Activated CD4-positive, alpha-beta T cell treated with anti-CD3 and anti-CD28 coated beads, Interleukin-10, Interleukin-2, amounts not matched to agents 100 ng/mL and 50 ng/mL, durations not matched to agents 16 hours and 8 hours (primary cell): ENCODE measurements around the gene ART3.
"Not testable (repeated sequence)": the region's sequence is repeated elsewhere in the genome, so short reads cannot be mapped to it uniquely, and the experiment has no call there.

Experiments used
- DNase-seq: peaks from one replicate; pipeline ENCODE4 v3.0.0-alpha.2; 2020

ART3 gene, protein sequence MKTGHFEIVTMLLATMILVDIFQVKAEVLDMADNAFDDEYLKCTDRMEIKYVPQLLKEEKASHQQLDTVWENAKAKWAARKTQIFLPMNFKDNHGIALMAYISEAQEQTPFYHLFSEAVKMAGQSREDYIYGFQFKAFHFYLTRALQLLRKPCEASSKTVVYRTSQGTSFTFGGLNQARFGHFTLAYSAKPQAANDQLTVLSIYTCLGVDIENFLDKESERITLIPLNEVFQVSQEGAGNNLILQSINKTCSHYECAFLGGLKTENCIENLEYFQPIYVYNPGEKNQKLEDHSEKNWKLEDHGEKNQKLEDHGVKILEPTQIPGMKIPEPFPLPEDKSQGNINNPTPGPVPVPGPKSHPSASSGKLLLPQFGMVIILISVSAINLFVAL

DNA sequence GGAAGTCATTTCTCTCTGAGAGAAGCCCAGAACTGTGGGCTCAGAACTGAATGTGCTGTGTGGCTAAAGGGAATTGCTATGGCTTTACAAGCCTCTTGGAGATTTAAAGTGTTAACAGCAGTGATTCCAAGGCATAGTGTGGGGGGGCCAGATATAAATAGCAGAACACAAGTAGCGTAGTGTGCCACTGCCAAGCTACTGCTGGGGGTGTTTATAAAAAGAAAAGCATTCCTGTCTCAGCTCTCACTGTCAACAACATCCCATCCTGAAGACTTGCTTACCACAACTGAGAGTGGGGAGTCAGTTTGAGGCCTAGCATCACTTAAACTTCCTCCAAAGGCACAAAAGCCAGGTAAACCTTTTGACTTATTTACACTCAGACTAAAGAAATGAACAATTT, at the start of gene ART3:
Gene ART3 (plus strand): TSS at position 242 of the 400 bp plus-strand sequence. CDS start 1,181 bp downstream, outside the sequence.
- no peak for DNase-seq

DNA sequence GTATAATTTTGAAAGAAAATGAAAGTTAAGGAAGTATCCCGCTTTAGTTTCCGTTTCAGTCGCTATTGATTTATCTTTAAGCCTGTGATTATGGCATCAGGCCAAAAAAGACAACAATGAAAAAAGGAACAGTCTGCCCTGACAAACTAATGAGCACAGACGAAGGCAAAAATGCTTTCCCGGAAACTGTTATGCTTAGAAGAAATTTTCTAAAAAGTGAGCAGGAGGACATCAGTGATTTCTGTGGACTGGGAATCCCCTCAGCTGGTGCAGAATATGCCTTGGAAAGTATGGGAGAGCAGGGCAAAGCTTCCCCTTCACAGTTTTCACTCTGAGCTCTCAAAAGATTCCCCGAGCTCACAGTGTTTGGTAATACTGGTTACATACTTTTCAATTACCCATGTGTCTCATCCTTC, 46.2 kb upstream of the ART3 start:
- DNase-seq = peak; percentile 30

- DNase-seq = no peak
These were observed 45.2 kb upstream of the ART3 start for GRCh38 chr4:76029300-76029699.

DNA sequence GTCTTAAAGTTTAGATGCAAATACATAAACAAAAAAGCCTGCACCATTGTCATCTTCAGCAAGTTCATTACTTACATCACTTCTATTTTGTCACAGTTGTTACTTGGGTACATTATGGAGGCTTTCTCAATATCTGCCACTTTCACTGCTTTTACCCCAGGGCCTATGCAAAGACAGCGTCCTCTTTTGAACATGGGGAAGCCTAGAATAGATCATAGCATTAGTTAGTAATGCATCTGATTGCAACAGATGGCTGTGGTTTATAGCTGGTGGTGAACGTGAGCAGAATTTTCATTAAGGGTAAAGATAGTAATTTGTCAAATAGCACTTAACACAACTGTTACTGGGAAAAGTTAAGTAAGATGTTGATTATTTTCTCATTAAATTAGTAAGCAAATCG, 39.4 kb upstream of the ART3 start:
- DNase-seq = peak; percentile 31

DNA sequence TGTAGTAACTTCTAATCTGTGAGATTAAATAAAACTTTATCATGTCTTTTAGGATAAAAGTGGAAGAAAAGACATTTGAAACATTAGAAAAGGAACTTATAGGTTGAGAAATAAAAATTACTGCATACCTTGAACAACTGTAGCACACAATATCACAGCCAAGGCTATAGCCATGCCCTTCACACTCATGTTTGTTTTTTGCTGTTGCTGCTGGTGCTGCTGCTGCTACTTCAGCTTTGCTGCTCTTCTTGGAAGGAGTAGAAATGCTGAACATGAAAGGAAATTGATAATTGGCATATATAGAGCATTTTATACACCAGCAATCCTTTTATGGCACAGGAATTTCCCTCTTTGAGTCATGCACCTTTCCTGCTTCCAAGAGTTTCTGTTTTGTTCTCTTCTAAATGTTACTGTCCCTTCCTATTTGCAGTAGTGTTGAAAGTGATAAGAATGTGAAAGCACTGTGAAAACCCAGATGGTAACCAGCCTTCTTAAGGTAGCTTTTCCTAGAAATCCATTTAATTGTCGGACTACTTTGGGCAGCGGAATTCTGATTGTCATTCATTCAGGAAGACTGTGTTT, 38.6 kb upstream of the ART3 start, which contains the start of gene CXCL11:
Gene CXCL11 (minus strand): TSS at position 272 of the 582 bp plus-strand sequence. CDS start 83 bp downstream, at position 189.
- DNase-seq = no peak

DNA sequence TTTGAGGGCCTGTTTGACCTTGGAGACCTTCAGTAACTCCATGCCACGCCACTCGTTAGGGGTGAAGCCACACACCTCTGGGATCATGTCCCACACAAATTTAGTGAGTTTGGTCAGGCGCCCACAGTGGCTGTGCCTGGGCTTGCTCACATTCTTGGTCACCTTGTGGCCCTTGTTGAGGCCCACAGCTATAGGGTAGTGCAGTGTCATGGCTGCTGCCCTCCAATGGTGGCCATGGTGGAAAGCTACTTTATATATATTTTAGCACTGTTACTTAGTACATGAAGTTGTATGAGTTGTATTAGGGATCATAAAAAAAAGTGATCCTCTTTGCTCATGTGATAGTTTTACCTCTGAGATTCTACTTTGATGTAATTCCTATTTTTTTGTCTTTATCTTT, 37.7 kb upstream of the ART3 start:
- DNase-seq = no peak

DNA sequence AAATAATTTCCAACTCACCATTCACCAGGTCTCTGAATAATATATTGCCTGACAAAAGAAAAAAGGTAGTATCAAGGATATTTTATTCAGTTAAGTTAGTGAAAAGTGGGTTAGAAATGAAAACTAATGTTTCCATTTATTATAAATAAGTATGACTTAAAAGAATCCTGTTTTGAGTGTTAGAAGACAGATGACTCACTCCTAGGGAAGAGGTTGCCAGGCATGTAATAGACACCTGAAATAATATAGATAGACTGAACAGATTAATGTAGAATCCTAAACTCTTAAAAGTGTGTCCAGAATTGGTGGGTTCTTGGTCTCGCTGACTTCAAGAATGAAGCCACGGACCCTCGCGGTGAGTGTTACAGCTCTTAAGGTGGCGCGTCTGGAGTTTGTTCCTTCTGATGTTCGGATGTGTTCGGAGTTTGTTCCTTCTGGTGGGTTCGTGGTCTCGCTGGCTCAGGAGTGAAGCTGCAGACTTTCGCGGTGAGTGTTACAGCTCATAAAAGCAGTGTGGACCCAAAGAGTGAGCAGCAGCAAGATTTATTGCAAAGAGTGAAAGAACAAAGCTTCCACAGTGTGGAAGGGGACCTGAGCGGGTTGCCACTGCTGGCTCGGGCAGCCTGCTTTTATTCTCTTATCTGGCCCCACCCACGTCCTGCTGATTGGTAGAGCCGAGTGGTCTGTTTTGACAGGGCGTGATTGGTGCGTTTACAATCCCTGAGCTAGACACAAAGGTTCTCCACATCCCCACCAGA, 32.1 kb upstream of the ART3 start:
- peak; percentile 69 for DNase-seq

GRCh38 chr4:76043306-76043705, 31.2 kb upstream of the ART3 start:
- not testable (repeated sequence) for DNase-seq

- DNase-seq = not testable (repeated sequence)
These were observed 29.8 kb upstream of the ART3 start for GRCh38 chr4:76044686-76045085.

DNA sequence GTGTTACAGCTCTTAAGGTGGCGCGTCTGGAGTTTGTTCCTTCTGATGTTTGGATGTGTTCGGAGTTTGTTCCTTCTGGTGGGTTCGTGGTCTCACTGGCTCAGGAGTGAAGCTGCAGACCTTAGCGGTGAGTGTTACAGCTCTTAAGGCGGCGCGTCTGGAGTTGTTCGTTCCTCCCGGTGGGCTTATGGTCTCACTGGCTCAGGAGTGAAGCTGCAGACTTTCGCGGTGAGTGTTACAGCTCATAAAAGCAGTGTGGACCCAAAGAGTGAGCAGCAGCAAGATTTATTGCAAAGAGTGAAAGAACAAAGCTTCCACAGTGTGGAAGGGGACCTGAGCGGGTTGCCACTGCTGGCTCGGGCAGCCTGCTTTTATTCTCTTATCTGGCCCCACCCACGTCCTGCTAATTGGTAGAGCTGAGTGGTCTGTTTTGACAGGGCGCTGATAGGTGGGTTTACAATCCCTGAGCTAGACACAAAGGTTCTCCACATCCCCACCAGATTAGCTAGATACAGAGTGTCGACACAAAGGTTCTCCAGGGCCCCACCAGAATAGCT, 24.6 kb upstream of the ART3 start:
- DNase-seq = not testable (repeated sequence)

DNA sequence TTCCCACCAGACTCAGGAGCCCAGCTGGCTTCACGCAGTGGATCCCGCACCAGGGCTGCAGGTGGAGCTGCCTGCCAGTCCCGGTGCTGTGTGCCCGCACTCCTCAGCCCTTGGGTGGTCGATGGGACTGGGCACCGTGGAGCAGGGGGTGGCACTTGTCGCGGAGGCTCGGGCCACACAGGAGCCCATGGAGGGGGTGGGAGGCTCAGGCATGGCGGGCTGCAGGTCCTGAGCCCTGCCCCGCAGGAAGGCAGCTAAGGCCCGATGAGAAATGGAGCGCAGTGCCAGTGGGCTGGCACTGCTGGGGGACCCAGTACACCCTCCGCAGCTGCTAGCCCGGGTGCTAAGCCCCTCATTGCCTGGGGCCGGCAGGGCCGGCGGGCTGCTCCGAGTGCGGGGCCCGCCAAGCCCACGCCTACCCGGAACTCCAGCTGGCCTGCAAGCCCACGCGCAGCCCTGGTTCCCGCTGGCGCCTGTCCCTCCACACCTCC, 23.9 kb upstream of the ART3 start:
- DNase-seq = not testable (repeated sequence)

DNA sequence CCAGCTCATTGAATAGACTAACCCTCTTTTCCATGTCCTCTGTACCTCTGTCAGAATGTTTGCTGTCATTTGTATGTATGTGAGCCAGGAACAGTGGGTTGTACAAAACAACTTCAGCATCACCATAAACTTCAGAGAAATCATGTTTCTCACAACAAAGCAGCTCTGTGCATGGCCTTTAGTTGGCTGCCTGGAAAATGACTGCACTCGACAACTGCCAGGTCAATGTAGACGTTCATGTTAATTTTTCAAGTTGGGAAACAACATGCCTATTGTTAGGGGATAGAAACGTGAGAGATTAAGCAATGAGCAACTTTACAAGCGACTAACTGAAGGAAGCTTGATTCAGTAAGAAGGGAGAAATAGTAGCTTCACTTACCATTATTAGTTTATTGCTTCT, 20.8 kb upstream of the ART3 start:
- DNase-seq = no peak

- peak; percentile 91 for DNase-seq
These were observed 19.5 kb upstream of the ART3 start for GRCh38 chr4:76055016-76055415.

GRCh38 chr4:76055421-76055820, 19.1 kb upstream of the ART3 start:
- no peak for DNase-seq

- peak; percentile 90 for DNase-seq
These were observed 16.2 kb upstream of the ART3 start for GRCh38 chr4:76058302-76058701.

DNA sequence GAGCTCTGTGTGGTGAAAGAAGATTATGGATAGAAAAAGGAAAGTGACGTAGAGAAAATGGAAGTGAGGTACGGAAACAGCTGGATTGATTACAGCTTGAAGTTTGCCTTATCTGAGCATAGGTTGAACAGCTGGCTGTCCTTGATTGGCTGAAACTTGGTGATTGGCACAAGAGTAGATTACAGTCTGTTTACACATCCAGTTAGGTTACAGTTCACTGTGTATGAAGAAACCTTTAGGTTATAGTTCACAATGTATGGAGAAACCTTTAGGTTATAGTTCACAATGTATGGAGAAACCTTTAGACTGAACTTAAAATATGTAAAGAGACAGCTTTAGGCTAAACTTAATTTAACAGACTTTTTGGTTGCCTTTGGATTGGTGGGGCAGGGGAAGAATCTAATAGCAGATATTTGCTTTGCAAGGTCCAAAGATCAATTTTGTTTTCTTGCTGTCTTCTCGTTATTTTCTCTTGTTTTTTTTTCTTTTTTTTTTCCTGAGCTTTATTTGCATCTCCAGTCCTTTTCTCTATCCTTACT, 15.6 kb upstream of the ART3 start:
- peak; percentile 78 for DNase-seq

GRCh38 chr4:76059750-76060149, 14.8 kb upstream of the ART3 start:
- DNase-seq = peak; percentile 85

DNA sequence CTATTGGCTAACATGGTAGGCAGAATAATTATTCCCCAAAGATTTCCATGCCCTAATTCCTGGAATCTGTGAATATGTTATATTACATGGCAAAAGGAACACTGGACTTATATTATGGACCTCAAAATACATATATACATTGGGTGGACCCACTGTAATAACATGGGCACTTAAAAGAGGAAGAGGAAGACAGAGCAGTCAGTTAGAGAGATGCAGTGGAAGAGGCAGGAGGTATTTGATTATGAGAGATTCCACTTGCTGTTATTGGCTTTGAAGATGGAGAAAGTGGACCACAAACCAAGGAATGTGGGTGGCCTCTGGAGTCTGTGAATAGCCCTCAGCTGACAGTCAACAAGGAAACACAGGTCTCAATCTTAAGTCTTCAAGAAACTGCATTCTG, 14.0 kb upstream of the ART3 start:
- no peak for DNase-seq

DNA sequence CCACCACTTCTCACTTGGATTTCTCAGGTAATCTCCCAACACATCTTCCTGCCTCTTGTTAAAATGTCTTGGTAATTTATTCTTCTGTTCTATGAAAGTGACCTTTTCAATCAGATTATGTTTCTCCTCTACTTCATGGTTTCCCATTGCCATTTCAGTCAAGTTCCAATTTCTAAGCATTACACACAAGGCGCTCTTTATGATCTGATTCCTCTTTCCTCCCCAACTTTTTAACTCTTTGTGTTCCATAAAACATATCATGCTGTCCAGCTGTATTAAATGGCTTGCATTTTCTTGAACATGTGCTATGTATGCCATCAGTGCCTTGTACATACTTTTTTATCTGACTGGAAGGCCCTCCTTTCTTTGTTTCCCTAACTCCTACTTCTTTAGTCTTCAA, 13.1 kb upstream of the ART3 start:
- no peak for DNase-seq

GRCh38 chr4:76061982-76062381, 12.5 kb upstream of the ART3 start:
- DNase-seq = no peak

- no peak for DNase-seq
These were observed 8.0 kb upstream of the ART3 start for GRCh38 chr4:76066546-76066945.

GRCh38 chr4:76067652-76068286, 6.7 kb upstream of the ART3 start:
- DNase-seq = peak; percentile 86
